Hepatocyte (in vitro differentiated cells): Measurements from ENCODE around the gene TNS3. TPM values are rescaled to one million over a fixed set of nuclear protein-coding genes. Genes with fewer than 3 reads are reported as not detected.

ENCODE experiments used
- DNase-seq: peaks from one replicate; pipeline ENCODE4 v3.0.0-alpha.2; 2016; ENCODE audit warnings: low spot score
- H2AFZ ChIP-seq: fragments of 200-600 bp; sonication (generic); 2 replicates; pipeline ENCODE4 v1.6.0; 2016; ENCODE audit warnings: antibody characterized with exemption, mild to moderate bottlenecking
- H3K27ac ChIP-seq: fragments of 200-600 bp; sonication (generic); 2 replicates; pipeline ENCODE4 v1.5.1; 2016; ENCODE audit warnings: mild to moderate bottlenecking
- H3K27me3 ChIP-seq: fragments of 200-600 bp; sonication (generic); 2 replicates; pipeline ENCODE4 v1.6.1; 2016
- H3K36me3 ChIP-seq: fragments of 200-600 bp; sonication (generic); replicated peaks from 2 replicates; pipeline ENCODE4 v1.5.1; 2016; ENCODE audit warnings: low read depth; ENCODE audit not compliant: insufficient read depth
- H3K4me1 ChIP-seq: fragments of 200-600 bp; sonication (generic); 2 replicates; pipeline ENCODE4 v1.5.1; 2016; ENCODE audit warnings: mild to moderate bottlenecking, moderate library complexity; ENCODE audit not compliant: insufficient read depth
- H3K4me2 ChIP-seq: fragments of 200-600 bp; sonication (generic); 2 replicates; pipeline ENCODE4 v1.6.0; 2016
- H3K4me3 ChIP-seq: fragments of 200-600 bp; sonication (generic); 2 replicates; pipeline ENCODE4 v1.5.1; 2016; ENCODE audit warnings: mild to moderate bottlenecking
- H3K79me2 ChIP-seq: fragments of 200-600 bp; sonication (generic); 2 replicates; pipeline ENCODE4 v1.6.0; 2017; ENCODE audit warnings: mild to moderate bottlenecking
- H3K9me2 ChIP-seq: fragments of 200-600 bp; sonication (generic); replicated peaks from 2 replicates; pipeline ENCODE4 v1.6.0; 2017; ENCODE audit warnings: mild to moderate bottlenecking; ENCODE audit not compliant: insufficient read depth
- H3K9me3 ChIP-seq: fragments of 200-600 bp; sonication (generic); 2 replicates; pipeline ENCODE4 v1.5.1; 2016; ENCODE audit warnings: low read depth, mild to moderate bottlenecking
- H4K20me1 ChIP-seq: fragments of 200-600 bp; sonication (generic); 2 replicates; pipeline ENCODE4 v1.6.0; 2016; ENCODE audit warnings: mild to moderate bottlenecking; ENCODE audit not compliant: insufficient read depth, poor library complexity, severe bottlenecking
- EZH2 ChIP-seq: fragments of 200-600 bp; sonication (generic); IDR thresholded peaks from 2 replicates; pipeline ENCODE4 v1.6.1; 2016; ENCODE audit warnings: antibody characterized with exemption, mild to moderate bottlenecking, borderline replicate concordance
- EZH2phosphoT487 ChIP-seq: fragments of 200-600 bp; sonication (generic); IDR thresholded peaks from one replicate; pipeline ENCODE4 v1.6.1; 2018; ENCODE audit warnings: antibody characterized with exemption, mild to moderate bottlenecking, low read depth, moderate library complexity; ENCODE audit not compliant: unreplicated experiment, severe bottlenecking
- WGBS: methylation state at CpG from one replicate; pipeline ENCODE4 v1.1.6; 2016; ENCODE audit warnings: low lambda C conversion rate; ENCODE audit errors: missing lambda C conversion rate; 5-methylcytosine and 5-hydroxymethylcytosine counted together
- polyA plus RNA-seq: library from polyadenylated mRNA; unstranded; fragments of >200 nt; fragmentation: Nextera tagmentation; extraction: Ambion mirVana; gene quantifications from 2 replicates; pipeline ENCODE4 v1.2.1, GENCODE V29; 2016
- total RNA-seq: library from RNA; depleted of rRNA; stranded (reverse); fragments of >200 nt; gene quantifications from 2 replicates; pipeline ENCODE4 v1.2.3, GENCODE V29; 2014
- TF ChIP-seq, protein P1 (sequence below): fragments of 200-600 bp; sonication (generic); IDR thresholded peaks from 2 replicates; pipeline ENCODE4 v1.5.1; 2016; ENCODE audit warnings: antibody characterized with exemption, mild to moderate bottlenecking; ENCODE audit not compliant: poor library complexity

The TNS3 gene
- total and polyA plus RNA-seq, 2 experiments from 2014 or later: 30.0 to 73.3 TPM

DNA sequence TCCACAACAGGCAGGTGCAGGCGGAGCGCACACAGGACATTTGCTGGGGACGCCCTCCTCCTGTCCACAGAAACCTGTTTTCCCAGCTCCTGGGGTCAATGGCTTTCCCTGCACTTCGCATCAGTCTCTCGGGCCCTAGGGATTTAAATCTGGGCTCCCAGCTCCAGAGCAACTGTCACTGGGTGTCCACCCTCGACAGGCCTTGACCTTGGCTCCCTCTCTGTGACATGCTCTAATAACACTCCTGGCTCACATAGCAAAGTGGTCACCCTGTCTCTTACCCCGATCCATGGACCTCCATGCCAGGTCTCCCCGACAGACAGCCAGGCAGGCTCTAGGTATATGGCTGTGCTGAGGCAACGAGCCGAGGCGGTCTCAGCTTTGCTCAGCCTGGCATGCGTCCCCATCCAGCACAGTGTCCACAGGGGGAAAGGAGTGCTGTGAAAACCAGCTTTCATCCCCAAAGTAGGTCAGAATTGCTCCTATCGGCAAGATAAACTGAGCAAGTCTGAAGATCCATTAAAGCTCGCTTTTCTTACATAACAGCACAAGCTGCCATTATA is 195.6 kb downstream of the TNS3 start:
- no peak for TF ChIP-seq EZH2phosphoT487
- TF ChIP-seq, protein P1, sequence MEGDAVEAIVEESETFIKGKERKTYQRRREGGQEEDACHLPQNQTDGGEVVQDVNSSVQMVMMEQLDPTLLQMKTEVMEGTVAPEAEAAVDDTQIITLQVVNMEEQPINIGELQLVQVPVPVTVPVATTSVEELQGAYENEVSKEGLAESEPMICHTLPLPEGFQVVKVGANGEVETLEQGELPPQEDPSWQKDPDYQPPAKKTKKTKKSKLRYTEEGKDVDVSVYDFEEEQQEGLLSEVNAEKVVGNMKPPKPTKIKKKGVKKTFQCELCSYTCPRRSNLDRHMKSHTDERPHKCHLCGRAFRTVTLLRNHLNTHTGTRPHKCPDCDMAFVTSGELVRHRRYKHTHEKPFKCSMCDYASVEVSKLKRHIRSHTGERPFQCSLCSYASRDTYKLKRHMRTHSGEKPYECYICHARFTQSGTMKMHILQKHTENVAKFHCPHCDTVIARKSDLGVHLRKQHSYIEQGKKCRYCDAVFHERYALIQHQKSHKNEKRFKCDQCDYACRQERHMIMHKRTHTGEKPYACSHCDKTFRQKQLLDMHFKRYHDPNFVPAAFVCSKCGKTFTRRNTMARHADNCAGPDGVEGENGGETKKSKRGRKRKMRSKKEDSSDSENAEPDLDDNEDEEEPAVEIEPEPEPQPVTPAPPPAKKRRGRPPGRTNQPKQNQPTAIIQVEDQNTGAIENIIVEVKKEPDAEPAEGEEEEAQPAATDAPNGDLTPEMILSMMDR: no peak
- TF ChIP-seq EZH2: no peak
- Histone ChIP-seq H3K36me3 (no peaks in the 10 kb centered on the region), H3K27ac (no peak overlapping the region), H3K4me2 (no peak overlapping the region), H2AFZ (no peak overlapping the region), H4K20me1 (peaks cover 20% of the 10 kb centered on the region), H3K4me3 (no peak overlapping the region), H3K79me2 (peaks cover 37% of the 10 kb centered on the region), H3K4me1 (peaks cover 40% of the 10 kb centered on the region), H3K9me3 (no peaks in the 10 kb centered on the region), H3K27me3 (no peaks in the 10 kb centered on the region), H3K9me2 (no peaks in the 10 kb centered on the region)
- no peak for DNase-seq
- 96% methylated on average over 14 of the region's 14 CpGs for WGBS

DNA sequence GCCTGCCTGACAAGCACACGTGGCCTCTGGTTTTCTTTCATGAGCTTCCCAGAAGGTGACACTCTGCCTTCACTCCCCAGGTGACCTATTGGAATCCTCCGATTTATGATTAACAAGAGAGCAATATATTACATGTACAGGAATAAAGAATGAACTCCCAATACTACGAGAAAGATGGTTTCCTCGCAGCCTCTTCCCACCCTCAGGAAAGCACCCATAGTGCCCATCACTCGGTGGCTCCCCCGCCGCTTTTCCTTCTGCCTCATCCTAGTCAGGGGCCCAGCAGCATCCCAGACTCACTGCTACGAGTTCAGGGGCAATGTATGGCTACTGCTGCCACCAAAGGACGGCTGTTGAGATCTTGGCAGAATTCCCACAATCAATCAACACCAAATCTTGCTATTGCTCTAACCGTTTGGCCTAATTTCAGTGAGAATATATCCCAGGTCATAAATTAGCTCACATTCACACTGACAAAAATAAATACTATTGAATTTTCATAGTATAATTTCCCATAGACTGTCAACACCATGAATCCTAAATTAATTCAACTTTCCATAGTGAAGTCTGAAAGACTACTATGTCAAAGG is 196.3 kb downstream of the TNS3 start:
- no peak for DNase-seq

DNA sequence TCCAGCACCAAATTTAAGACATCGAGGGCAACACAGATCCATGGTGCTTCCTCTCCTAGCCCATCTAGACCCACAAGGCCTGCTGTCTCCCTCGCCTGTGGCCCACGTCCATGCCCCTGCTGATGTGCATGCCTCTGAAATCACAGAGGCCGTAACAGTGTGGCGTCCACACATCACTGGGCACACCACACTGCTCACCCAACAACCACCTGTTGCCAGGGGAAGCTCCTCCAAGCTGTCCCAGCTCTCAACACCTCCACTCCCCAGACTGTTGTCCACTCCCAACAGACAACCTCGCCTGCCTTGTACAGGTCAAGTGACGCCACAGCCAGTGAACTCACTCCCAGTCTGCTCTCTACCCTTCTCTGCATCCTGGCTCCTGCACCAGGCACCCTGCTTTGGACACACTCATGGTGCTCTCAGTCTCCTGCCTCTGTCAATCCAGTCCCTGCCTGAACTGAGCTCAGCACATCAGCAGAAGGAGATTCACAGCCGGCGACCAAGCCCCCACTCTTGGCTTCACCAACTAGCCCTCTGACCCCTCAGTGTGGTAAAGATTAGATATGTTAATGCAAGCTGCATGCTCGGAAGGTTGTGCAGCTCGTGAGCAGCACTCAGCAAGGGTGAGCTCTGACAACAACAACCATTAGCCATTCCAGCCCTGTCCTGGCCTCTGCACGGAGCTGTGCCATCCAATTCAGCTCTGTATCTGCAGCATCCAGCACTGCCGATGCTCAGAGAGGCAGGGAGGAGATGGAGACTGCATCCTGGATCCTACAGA is 197.0 kb downstream of the TNS3 start:
- H3K4me2 ChIP-seq: no peak overlapping the region
- DNase-seq: no peak
- H3K36me3 ChIP-seq: no peaks in the 10 kb centered on the region
- H3K4me1 ChIP-seq: peaks cover 54% of the 10 kb centered on the region
- peaks cover 37% of the 10 kb centered on the region for H3K79me2 ChIP-seq
- H4K20me1 ChIP-seq: peaks cover 26% of the 10 kb centered on the region
- no peaks in the 10 kb centered on the region for H3K9me3 ChIP-seq
- H3K4me3 ChIP-seq: no peak overlapping the region
- TF ChIP-seq, protein P1: no peak
- TF ChIP-seq EZH2phosphoT487 (no peak), EZH2 (no peak)
- no peaks in the 10 kb centered on the region for H3K27me3 ChIP-seq
- no peaks in the 10 kb centered on the region for H3K9me2 ChIP-seq
- H3K27ac ChIP-seq: no peak overlapping the region
- H2AFZ ChIP-seq: no peak overlapping the region
- 83% methylated on average over 13 of the region's 13 CpGs for WGBS

More for the DNA sequence above, 196.3 kb downstream of the TNS3 start:
- Histone ChIP-seq H3K4me1 (peaks cover 47% of the 10 kb centered on the region), H4K20me1 (peaks cover 23% of the 10 kb centered on the region), H3K27ac (no peak overlapping the region), H3K27me3 (no peaks in the 10 kb centered on the region), H3K36me3 (no peaks in the 10 kb centered on the region), H3K79me2 (peaks cover 37% of the 10 kb centered on the region), H3K9me3 (no peaks in the 10 kb centered on the region), H3K9me2 (no peaks in the 10 kb centered on the region), H2AFZ (no peak overlapping the region), H3K4me2 (no peak overlapping the region), H3K4me3 (no peak overlapping the region)
- TF ChIP-seq EZH2 (no peak), EZH2phosphoT487 (no peak)
- TF ChIP-seq, protein P1: no peak
- WGBS: 79% methylated on average over 10 of the region's 10 CpGs
